ENCODE measurements around the gene KBTBD4. TPM values are rescaled to one million over a fixed set of nuclear protein-coding genes. Genes with fewer than 3 reads are reported as not detected.

Gene KBTBD4
- total and polyA plus RNA-seq, 2 of the 13 experiments (the other 11 are each of a cell fraction or from before 2014, with no cell fraction given): 8.5 to 12.8 TPM

GRCh38 chr11:47626234-47626633, 47.5 kb upstream of the KBTBD4 start:
- ChIA-PET CTCF (ENCODE audit: low intra/inter-chr PET ratio, low total read pairs) (no interaction called here), POLR2A (no interaction called here)
- H4K20me1 ChIP-seq (ENCODE audit: insufficient read depth, low read length): no peaks in the 10 kb centered on the region
- H3K36me3 ChIP-seq (replicated peaks in 1 of 2; ENCODE audit: control insufficient read depth in 1 of 2, insufficient read depth in 2 of 2, low read length in 2 of 2): peaks cover 24 to 73% of the 10 kb centered on the region in 2 experiments; a peak in 4 of 5 replicates
- H3K4me2 ChIP-seq (ENCODE audit: low read depth, low read length): no peak overlapping the region
- no peaks in the 10 kb centered on the region for H3K9me3 ChIP-seq (ENCODE audit: low read length)
- DNase-seq (ENCODE audit: low spot score): no peak
- no peak overlapping the region for H3K27ac ChIP-seq (ENCODE audit: extremely low read length, insufficient read depth, low read length)
- no peaks in the 10 kb centered on the region for H3K79me2 ChIP-seq (ENCODE audit: insufficient read depth, low read length)
- no TSS peak for BruUV-seq (replicated peaks)
- H3K27me3 ChIP-seq (ENCODE audit: control insufficient read depth in 1 of 2, insufficient read depth in 2 of 2, low read length in 2 of 2): no peaks in the 10 kb centered on the region
- TF ChIP-seq SOX6 (IDR thresholded peaks at IDR 0.05) (no peak), SOX6 (CRISPR knock-in tag; IDR thresholded peaks at IDR 0.05) (no peak), NR2F6 (IDR thresholded peaks at IDR 0.05) (no peak), NR2F6 (CRISPR knock-in tag; IDR thresholded peaks at IDR 0.05) (no peak), SRY (CRISPR knock-in tag; IDR thresholded peaks at IDR 0.05) (no peak), LCORL (IDR thresholded peaks at IDR 0.05) (no peak), LCORL (CRISPR knock-in tag; IDR thresholded peaks at IDR 0.05) (no peak)
- H3K4me1 ChIP-seq (ENCODE audit: insufficient read depth, low read length): no peaks in the 10 kb centered on the region
- no peak for FAIRE-seq
- in situ Hi-C loops (cut with HindIII; ENCODE audit: extremely low pct_ligation_motif_present, low pct_unique_long_range_greater_than_20kb) (no loop called here), intact Hi-C loops (cut with micrococcal nuclease; ENCODE audit: unreplicated experiment) (no loop called here)
- H3K4me3 ChIP-seq (replicated peaks in 1 of 3; ENCODE audit: insufficient read depth in 1 of 3, low read depth in 2 of 3, low read length in 3 of 3): no peak overlapping the region
- H3K9ac ChIP-seq (ENCODE audit: insufficient read depth, low read depth, low read length): no peak overlapping the region
- ATAC-seq: no peak
- 82% methylated on average over 8 of the region's 8 CpGs for WGBS (ENCODE audit: low lambda C conversion rate)
- no peak overlapping the region for H2AFZ ChIP-seq (ENCODE audit: low read length)

DNA sequence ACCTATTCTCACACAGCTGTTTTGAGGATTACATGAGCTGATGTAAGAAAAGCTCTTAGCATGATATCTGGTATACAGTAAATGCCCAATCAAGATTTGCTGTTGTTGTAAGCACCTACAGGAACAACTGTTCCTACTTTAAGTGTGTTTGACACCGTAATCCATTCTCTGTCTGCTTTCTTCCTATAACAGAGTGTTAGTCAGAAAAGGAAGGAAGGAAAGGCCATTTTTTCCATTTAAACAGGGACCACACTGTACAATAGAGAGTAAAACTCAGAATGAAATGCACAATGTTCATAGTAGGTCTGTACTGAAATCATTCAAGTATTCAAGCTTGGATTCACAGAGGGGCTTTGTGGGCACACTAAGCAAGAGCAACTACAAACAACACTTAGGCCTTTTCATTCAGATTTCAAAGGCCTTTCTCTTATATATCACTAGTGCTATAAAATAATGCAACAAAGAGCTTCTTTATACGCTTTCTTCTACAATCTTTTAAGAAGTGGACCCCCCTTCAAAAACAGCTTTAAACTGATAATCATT, 42.1 kb upstream of the KBTBD4 start:
- no peak for FAIRE-seq
- ATAC-seq: no peak
- 100% methylated on average over 2 of the region's 2 CpGs for WGBS (ENCODE audit: low lambda C conversion rate)
- POLR2A ChIA-PET: no interaction called here
- intact Hi-C loops (cut with micrococcal nuclease; ENCODE audit: unreplicated experiment) (no loop called here), in situ Hi-C loops (cut with HindIII; ENCODE audit: extremely low pct_ligation_motif_present, low pct_unique_long_range_greater_than_20kb) (no loop called here)
- no peak overlapping the region for H3K9ac ChIP-seq (ENCODE audit: insufficient read depth, low read depth, low read length)
- H3K4me1 ChIP-seq (ENCODE audit: insufficient read depth, low read length): no peaks in the 10 kb centered on the region
- no peaks in the 10 kb centered on the region for H3K9me3 ChIP-seq (ENCODE audit: low read length)
- no TSS peak for BruUV-seq (replicated peaks)
- no peak overlapping the region for H3K4me2 ChIP-seq (ENCODE audit: low read depth, low read length)
- H3K36me3 ChIP-seq (replicated peaks in 1 of 2; ENCODE audit: control insufficient read depth in 1 of 2, insufficient read depth in 2 of 2, low read length in 2 of 2): peaks cover 13 to 59% of the 10 kb centered on the region in 2 experiments; a peak in 4 of 5 replicates
- no peak for DNase-seq (ENCODE audit: low spot score)
- CTCF ChIA-PET (ENCODE audit: low intra/inter-chr PET ratio, low total read pairs): no interaction called here
- no peak overlapping the region for H3K27ac ChIP-seq (ENCODE audit: extremely low read length, insufficient read depth, low read length)
- H4K20me1 ChIP-seq (ENCODE audit: insufficient read depth, low read length): no peaks in the 10 kb centered on the region
- no peaks in the 10 kb centered on the region for H3K27me3 ChIP-seq (ENCODE audit: control insufficient read depth in 1 of 2, insufficient read depth in 2 of 2, low read length in 2 of 2)
- no peak overlapping the region for H3K4me3 ChIP-seq (replicated peaks in 1 of 3; ENCODE audit: insufficient read depth in 1 of 3, low read depth in 2 of 3, low read length in 3 of 3)
- no peak overlapping the region for H2AFZ ChIP-seq (ENCODE audit: low read length)
- H3K79me2 ChIP-seq (ENCODE audit: insufficient read depth, low read length): no peaks in the 10 kb centered on the region
- no peak for TF ChIP-seq TCF7L2 (IDR thresholded peaks at IDR 0.05; ENCODE audit: low read depth, low read length)
- TF ChIP-seq ZFY (CRISPR knock-in tag; IDR thresholded peaks at IDR 0.05): no peak
- TF ChIP-seq, protein P1, sequence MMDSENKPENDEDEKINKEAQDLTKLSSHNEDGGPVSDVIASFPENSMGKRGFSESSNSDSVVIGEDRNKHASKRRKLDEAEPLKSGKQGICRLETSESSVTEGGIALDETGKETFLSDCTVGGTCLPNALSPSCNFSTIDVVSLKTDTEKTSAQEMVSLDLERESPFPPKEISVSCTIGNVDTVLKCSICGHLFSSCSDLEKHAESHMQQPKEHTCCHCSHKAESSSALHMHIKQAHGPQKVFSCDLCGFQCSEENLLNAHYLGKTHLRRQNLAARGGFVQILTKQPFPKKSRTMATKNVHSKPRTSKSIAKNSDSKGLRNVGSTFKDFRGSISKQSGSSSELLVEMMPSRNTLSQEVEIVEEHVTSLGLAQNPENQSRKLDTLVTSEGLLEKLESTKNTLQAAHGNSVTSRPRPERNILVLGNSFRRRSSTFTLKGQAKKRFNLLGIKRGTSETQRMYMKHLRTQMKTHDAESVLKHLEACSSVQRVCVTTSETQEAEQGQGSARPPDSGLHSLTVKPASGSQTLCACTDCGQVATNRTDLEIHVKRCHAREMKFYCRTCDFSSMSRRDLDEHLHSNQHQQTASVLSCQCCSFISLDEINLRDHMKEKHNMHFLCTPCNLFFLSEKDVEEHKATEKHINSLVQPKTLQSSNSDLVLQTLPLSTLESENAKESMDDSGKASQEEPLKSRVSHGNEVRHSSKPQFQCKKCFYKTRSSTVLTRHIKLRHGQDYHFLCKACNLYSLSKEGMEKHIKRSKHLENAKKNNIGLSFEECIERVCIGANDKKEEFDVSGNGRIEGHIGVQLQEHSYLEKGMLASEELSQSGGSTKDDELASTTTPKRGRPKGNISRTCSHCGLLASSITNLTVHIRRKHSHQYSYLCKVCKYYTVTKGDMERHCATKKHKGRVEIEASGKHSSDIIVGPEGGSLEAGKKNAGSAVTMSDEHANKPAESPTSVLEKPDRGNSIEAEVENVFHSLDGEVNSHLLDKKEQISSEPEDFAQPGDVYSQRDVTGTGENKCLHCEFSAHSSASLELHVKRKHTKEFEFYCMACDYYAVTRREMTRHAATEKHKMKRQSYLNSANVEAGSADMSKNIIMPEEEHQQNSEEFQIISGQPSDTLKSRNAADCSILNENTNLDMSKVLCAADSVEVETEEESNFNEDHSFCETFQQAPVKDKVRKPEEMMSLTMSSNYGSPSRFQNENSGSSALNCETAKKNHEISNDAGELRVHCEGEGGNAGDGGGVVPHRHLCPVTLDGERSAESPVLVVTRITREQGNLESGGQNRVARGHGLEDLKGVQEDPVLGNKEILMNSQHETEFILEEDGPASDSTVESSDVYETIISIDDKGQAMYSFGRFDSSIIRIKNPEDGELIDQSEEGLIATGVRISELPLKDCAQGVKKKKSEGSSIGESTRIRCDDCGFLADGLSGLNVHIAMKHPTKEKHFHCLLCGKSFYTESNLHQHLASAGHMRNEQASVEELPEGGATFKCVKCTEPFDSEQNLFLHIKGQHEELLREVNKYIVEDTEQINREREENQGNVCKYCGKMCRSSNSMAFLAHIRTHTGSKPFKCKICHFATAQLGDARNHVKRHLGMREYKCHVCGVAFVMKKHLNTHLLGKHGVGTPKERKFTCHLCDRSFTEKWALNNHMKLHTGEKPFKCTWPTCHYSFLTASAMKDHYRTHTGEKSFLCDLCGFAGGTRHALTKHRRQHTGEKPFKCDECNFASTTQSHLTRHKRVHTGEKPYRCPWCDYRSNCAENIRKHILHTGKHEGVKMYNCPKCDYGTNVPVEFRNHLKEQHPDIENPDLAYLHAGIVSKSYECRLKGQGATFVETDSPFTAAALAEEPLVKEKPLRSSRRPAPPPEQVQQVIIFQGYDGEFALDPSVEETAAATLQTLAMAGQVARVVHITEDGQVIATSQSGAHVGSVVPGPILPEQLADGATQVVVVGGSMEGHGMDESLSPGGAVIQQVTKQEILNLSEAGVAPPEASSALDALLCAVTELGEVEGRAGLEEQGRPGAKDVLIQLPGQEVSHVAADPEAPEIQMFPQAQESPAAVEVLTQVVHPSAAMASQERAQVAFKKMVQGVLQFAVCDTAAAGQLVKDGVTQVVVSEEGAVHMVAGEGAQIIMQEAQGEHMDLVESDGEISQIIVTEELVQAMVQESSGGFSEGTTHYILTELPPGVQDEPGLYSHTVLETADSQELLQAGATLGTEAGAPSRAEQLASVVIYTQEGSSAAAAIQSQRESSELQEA (CRISPR knock-in tag; IDR thresholded peaks at IDR 0.05; ENCODE audit: not compliant biosample characterization): no peak
- no peak for TF ChIP-seq IRX3 (CRISPR knock-in tag; IDR thresholded peaks at IDR 0.05; ENCODE audit: borderline replicate concordance, low read depth)
- no peak for TF ChIP-seq CENPT (CRISPR knock-in tag; IDR thresholded peaks at IDR 0.05; ENCODE audit: low read depth)
- TF ChIP-seq PRMT3 (CRISPR knock-in tag; IDR thresholded peaks at IDR 0.05; ENCODE audit: borderline replicate concordance, low read depth): no peak
